PC-9 (cell line): Measurements from ENCODE around the gene FAM217B. TPM values are rescaled to one million over a fixed set of nuclear protein-coding genes. Genes with fewer than 3 reads are reported as not detected.

Experiments used
- BruUV-seq: library from RNA; stranded (reverse); fragments of 400-500 nt; replicated peaks from 2 replicates; lab custom pipeline; 2021; lab: Mats Ljungman, UMichigan
- CTCF ChIA-PET: fragments of 300-600 bp; sonication (Branson Sonifier 250); formaldehyde crosslinking; loops from one replicate; lab custom pipeline; 2022; ENCODE audit warnings: antibody characterized with exemption; lab: Charles Lee
- POLR2A ChIA-PET: fragments of 300-600 bp; sonication (Branson Sonifier 250); formaldehyde crosslinking; loops from one replicate; lab custom pipeline; 2022; ENCODE audit warnings: antibody characterized with exemption; ENCODE audit not compliant: unreplicated experiment; lab: Charles Lee
- DNase-seq, 2 experiments: peaks; one replicate each; pipeline versions ENCODE4 v3.0.0 to v3.0.0-alpha.2; 2015 to 2022; ENCODE audit warnings: mixed read lengths in 1 of 2
- H2AFZ ChIP-seq: fragments of 200-600 bp; sonication (generic); 2 replicates; pipeline ENCODE4 v1.8.1; 2017; ENCODE audit warnings: antibody characterized with exemption
- H3F3A ChIP-seq: fragments of 200-600 bp; sonication (generic); 2 replicates; pipeline ENCODE4 v1.8.1; 2017; ENCODE audit warnings: antibody characterized with exemption, mild to moderate bottlenecking, low read depth; ENCODE audit not compliant: insufficient read depth
- H3K27ac ChIP-seq: fragments of 200-600 bp; sonication (generic); 2 replicates; pipeline ENCODE4 v1.6.1; 2016; ENCODE audit warnings: mixed run types
- H3K27me3 ChIP-seq: fragments of 200-600 bp; sonication (generic); 2 replicates; pipeline ENCODE4 v1.6.1; 2016; ENCODE audit warnings: low read depth, mixed run types; ENCODE audit not compliant: insufficient read depth
- H3K36me3 ChIP-seq: fragments of 200-600 bp; sonication (generic); 2 replicates; pipeline ENCODE4 v1.6.1; 2016; ENCODE audit warnings: low read depth, mixed run types
- H3K4me1 ChIP-seq: fragments of 200-600 bp; sonication (generic); replicated peaks from 2 replicates; pipeline ENCODE4 v1.6.1; 2016; ENCODE audit warnings: mixed run types; ENCODE audit not compliant: insufficient read depth
- H3K4me2 ChIP-seq: fragments of 200-600 bp; sonication (generic); 2 replicates; pipeline ENCODE4 v1.6.1; 2017; ENCODE audit warnings: mixed run types
- H3K4me3 ChIP-seq: fragments of 200-600 bp; sonication (generic); 2 replicates; pipeline ENCODE4 v1.6.1; 2016; ENCODE audit warnings: mixed run types
- H3K79me2 ChIP-seq: fragments of 200-600 bp; sonication (generic); 2 replicates; pipeline ENCODE4 v1.6.1; 2017; ENCODE audit warnings: low read depth, mixed run types
- H3K9me2 ChIP-seq: fragments of 200-600 bp; sonication (generic); 2 replicates; pipeline ENCODE4 v1.8.1; 2017; ENCODE audit warnings: mild to moderate bottlenecking; ENCODE audit not compliant: insufficient read depth
- H3K9me3 ChIP-seq: fragments of 200-600 bp; sonication (generic); 2 replicates; pipeline ENCODE4 v1.8.1; 2016; ENCODE audit warnings: low read depth; ENCODE audit not compliant: insufficient read depth
- H4K20me1 ChIP-seq: fragments of 200-600 bp; sonication (generic); 2 replicates; pipeline ENCODE4 v1.8.1; 2017; ENCODE audit not compliant: insufficient read depth
- EZH2 ChIP-seq: fragments of 200-600 bp; sonication (generic); IDR thresholded peaks from 2 replicates; pipeline ENCODE4 v1.8.0; 2017; ENCODE audit warnings: antibody characterized with exemption, low read depth
- intact Hi-C: fragments of 100-400 bp; cut with micrococcal nuclease; formaldehyde crosslinking; loops from one replicate; pipeline ENCODE4 v1.10.0; 2022; ENCODE audit not compliant: unreplicated experiment
- total RNA-seq: library from RNA; stranded (reverse); gene quantifications from 2 replicates; pipeline ENCODE4 v1.2.3, GENCODE V29; 2021
- TF ChIP-seq, protein P1 (sequence below): fragments of 200-600 bp; sonication (generic); conservative IDR thresholded peaks from 2 replicates; pipeline ENCODE4 v1.6.1; 2017; ENCODE audit warnings: mixed run types, antibody characterized with exemption, mild to moderate bottlenecking, moderate library complexity

Gene FAM217B
- total RNA-seq, 1 experiment from 2014 or later, result 20.2 TPM

DNA sequence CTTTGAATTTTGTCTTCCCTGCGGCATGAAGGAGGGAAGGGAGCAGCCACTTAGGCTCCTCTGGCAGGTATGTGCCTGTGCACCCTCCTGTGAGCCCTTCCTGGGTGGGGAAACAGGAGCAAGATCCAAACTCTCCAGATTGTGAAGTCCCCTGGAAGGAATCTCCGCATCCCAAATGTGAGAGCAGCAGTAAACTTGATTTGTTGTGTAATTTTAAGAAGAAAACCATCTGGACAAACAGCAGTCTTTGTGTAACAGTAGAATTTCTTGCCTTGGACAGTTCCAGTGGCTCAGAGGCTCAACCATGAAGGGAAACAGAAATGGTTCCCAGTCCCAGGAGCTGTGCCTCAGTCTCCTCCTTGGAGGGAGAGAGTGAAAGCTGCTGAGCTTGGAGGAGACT lies 57.7 kb downstream of the FAM217B start:
- no peak overlapping the region for H3K4me2 ChIP-seq
- H3K79me2 ChIP-seq, result no peaks in the 10 kb centered on the region
- no TSS peak for BruUV-seq
- no peaks in the 10 kb centered on the region for H3F3A ChIP-seq
- no peaks in the 10 kb centered on the region for H3K36me3 ChIP-seq
- H3K27me3 ChIP-seq, result no peaks in the 10 kb centered on the region
- H2AFZ ChIP-seq, result no peak overlapping the region
- CTCF ChIA-PET, result no interaction called here
- intact Hi-C loops, result no loop called here
- H3K9me3 ChIP-seq, result no peaks in the 10 kb centered on the region
- POLR2A ChIA-PET, result no interaction called here
- DNase-seq, result no peak
- H3K4me1 ChIP-seq, result peaks cover 32% of the 10 kb centered on the region
- no peak overlapping the region for H3K27ac ChIP-seq
- no peak overlapping the region for H3K4me3 ChIP-seq
- H4K20me1 ChIP-seq, result no peaks in the 10 kb centered on the region
- TF ChIP-seq, protein P1, sequence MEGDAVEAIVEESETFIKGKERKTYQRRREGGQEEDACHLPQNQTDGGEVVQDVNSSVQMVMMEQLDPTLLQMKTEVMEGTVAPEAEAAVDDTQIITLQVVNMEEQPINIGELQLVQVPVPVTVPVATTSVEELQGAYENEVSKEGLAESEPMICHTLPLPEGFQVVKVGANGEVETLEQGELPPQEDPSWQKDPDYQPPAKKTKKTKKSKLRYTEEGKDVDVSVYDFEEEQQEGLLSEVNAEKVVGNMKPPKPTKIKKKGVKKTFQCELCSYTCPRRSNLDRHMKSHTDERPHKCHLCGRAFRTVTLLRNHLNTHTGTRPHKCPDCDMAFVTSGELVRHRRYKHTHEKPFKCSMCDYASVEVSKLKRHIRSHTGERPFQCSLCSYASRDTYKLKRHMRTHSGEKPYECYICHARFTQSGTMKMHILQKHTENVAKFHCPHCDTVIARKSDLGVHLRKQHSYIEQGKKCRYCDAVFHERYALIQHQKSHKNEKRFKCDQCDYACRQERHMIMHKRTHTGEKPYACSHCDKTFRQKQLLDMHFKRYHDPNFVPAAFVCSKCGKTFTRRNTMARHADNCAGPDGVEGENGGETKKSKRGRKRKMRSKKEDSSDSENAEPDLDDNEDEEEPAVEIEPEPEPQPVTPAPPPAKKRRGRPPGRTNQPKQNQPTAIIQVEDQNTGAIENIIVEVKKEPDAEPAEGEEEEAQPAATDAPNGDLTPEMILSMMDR, result no peak
- TF ChIP-seq EZH2, result no peak
- H3K9me2 ChIP-seq, result no peaks in the 10 kb centered on the region; the same call in 1 of the 2 replicates

Other genes starting within 250 kb of the FAM217B start
- gene SYCP2, start 6.8 kb upstream of the FAM217B start, total RNA-seq, result 1.8 and 3.0 TPM in 2 replicates
- 9.0 and 9.9 TPM in 2 replicates for gene PPP1R3D, start 84 bp upstream of the FAM217B start, total RNA-seq
- gene CDH26, start 18.0 kb downstream of the FAM217B start, total RNA-seq, result 0.68 and 1.1 TPM in 2 replicates